K562 (cell line): Measurements from ENCODE around the gene NDN. TPM values are rescaled to one million over a fixed set of nuclear protein-coding genes. Genes with fewer than 3 reads are reported as not detected.

Source experiments
- ATAC-seq: fragments of 200-7000 bp; cut with Tn5 transposase; 3 replicates; pipeline ENCODE4 v1.9.1; 2020; ENCODE audit warnings: moderate library complexity
- BruUV-seq: library from RNA; stranded (reverse); fragments of 400-500 nt; replicated peaks from 2 replicates; lab custom pipeline; 2021; lab: Mats Ljungman, UMichigan
- CTCF ChIA-PET: fragments of 300-600 bp; formaldehyde crosslinking; extraction: SDS; loops from one replicate; lab custom pipeline; 2021; ENCODE audit warnings: low intra/inter-chr PET ratio; lab: Yijun Ruan, JAX
- POLR2A ChIA-PET: fragments of 300-600, 350-650 bp; sonication (Branson Sonifier 250); formaldehyde crosslinking; extraction: SDS; loops from one replicate; lab custom pipeline; 2021; ENCODE audit warnings: antibody characterized with exemption, inconsistent platforms; lab: Yijun Ruan, JAX
- DNase-seq, 4 experiments: peaks; one replicate each; pipeline versions ENCODE4 v3.0.0 to v3.0.0-alpha.2; 2011 to 2018; ENCODE audit warnings: low spot score in 3 of 4, mixed read lengths in 3 of 4; ENCODE audit errors: extremely low read depth in 1 of 4
- FAIRE-seq: peaks from 2 replicates; lab custom pipeline; 2011; peaks lifted over from hg19 to GRCh38; lab: Jason Lieb, UNC
- H2AFZ ChIP-seq: 2 replicates; pipeline ENCODE4 v1.6.0; 2011; ENCODE audit warnings: low read depth, low read length, control low read depth, inconsistent platforms
- H3K27ac ChIP-seq: fragments of 200-600 bp; 3 replicates; pipeline ENCODE4 v1.8.0; 2011; ENCODE audit warnings: low read depth, mild to moderate bottlenecking, control low read depth, inconsistent platforms, low read length, moderate library complexity, mixed read lengths; ENCODE audit errors: extremely low read depth
- H3K27me3 ChIP-seq, 2 experiments: fragments of 300-600 bp in 1 of 2; 2 replicates in 1 of 2; 3 replicates in 1 of 2; pipeline versions ENCODE4 v1.6.0 to v1.8.0; 2011; ENCODE audit warnings: inconsistent platforms in 2 of 2, low read length in 2 of 2, mild to moderate bottlenecking in 1 of 2, mixed read lengths in 1 of 2, moderate library complexity in 1 of 2; ENCODE audit not compliant: control insufficient read depth in 2 of 2, insufficient read depth in 2 of 2
- H3K36me3 ChIP-seq: fragments of 300-600 bp; 3 replicates; pipeline ENCODE4 v1.8.0; 2011; ENCODE audit warnings: mild to moderate bottlenecking, low read length, inconsistent platforms; ENCODE audit not compliant: control insufficient read depth, insufficient read depth
- H3K4me1 ChIP-seq, 2 experiments: fragments of 200-600 bp in 1 of 2; replicated peaks in 1 of 2; 2 replicates in 1 of 2; 3 replicates in 1 of 2; pipeline versions ENCODE4 v1.5.1 to v1.8.0; 2011; ENCODE audit warnings: inconsistent platforms in 2 of 2, low read length in 2 of 2, mild to moderate bottlenecking in 1 of 2, mixed read lengths in 1 of 2, moderate library complexity in 1 of 2; ENCODE audit not compliant: control insufficient read depth in 2 of 2, insufficient read depth in 2 of 2
- H3K4me2 ChIP-seq: 2 replicates; pipeline ENCODE4 v1.6.1; 2011; ENCODE audit warnings: low read length, control low read depth, inconsistent platforms, mixed read lengths; ENCODE audit not compliant: insufficient read depth
- H3K4me3 ChIP-seq: fragments of 200-600 bp; sonication (generic), shearing (Covaris generic); 2 replicates; pipeline ENCODE4 v1.5.1; 2016; ENCODE audit warnings: control low read depth, inconsistent platforms
- H3K79me2 ChIP-seq: fragments of 200-600 bp; 3 replicates; pipeline ENCODE4 v1.8.0; 2011; ENCODE audit warnings: low read length, inconsistent platforms; ENCODE audit not compliant: control insufficient read depth, insufficient read depth
- H3K9ac ChIP-seq, 2 experiments: 2 replicates each; pipeline versions ENCODE4 v1.6.0 to v1.6.1; 2011; ENCODE audit warnings: low read depth in 2 of 2, low read length in 2 of 2, control low read depth in 1 of 2, inconsistent platforms in 1 of 2, mild to moderate bottlenecking in 1 of 2, mixed read lengths in 1 of 2; ENCODE audit not compliant: insufficient read depth in 1 of 2
- H3K9me1 ChIP-seq: one replicate; pipeline ENCODE4 v1.6.0; 2011; ENCODE audit warnings: inconsistent platforms, mild to moderate bottlenecking, low read length, moderate library complexity; ENCODE audit not compliant: control insufficient read depth, insufficient read depth
- H3K9me3 ChIP-seq: replicated peaks from 2 replicates; pipeline ENCODE4 v1.5.1; 2011; ENCODE audit warnings: low read depth, low read length, inconsistent platforms; ENCODE audit not compliant: control insufficient read depth, insufficient read depth
- H4K20me1 ChIP-seq: replicated peaks from 2 replicates; pipeline ENCODE4 v1.6.1; 2011; ENCODE audit warnings: low read length, inconsistent platforms, mixed read lengths; ENCODE audit not compliant: control insufficient read depth, insufficient read depth
- FOXA1 ChIP-seq: fragments of 450-650 bp; IDR thresholded peaks from 2 replicates; pipeline ENCODE4 v1.6.1; 2016; ENCODE audit warnings: mild to moderate bottlenecking, borderline replicate concordance
- FOXJ3 ChIP-seq: sonication (generic); formaldehyde crosslinking; IDR thresholded peaks from 2 replicates; pipeline ENCODE4 v1.4.0; 2020; ENCODE audit warnings: mild to moderate bottlenecking, missing genetic modification reagents
- MAX ChIP-seq: sonication (generic); formaldehyde crosslinking; IDR thresholded peaks from 2 replicates; pipeline ENCODE4 v1.9.0; 2022; ENCODE audit warnings: mild to moderate bottlenecking, missing genetic modification reagents
- SRSF7 ChIP-seq: fragments of 200-400 bp; formaldehyde crosslinking; optimal IDR thresholded peaks from 2 replicates; pipeline ENCODE3; 2017; ENCODE audit warnings: mild to moderate bottlenecking, low read depth, low read length
- ZFX ChIP-seq: sonication (generic); formaldehyde crosslinking; IDR thresholded peaks from 2 replicates; pipeline ENCODE4 v1.8.0; 2022; ENCODE audit warnings: mild to moderate bottlenecking, missing genetic modification reagents, moderate library complexity
- ZNF134 ChIP-seq: fragments of 250-450 bp; sonication (Bioruptor Pico); conservative IDR thresholded peaks from 2 replicates; pipeline ENCODE4 v1.4.0; 2020
- WGBS: fragments of 100-300 bp; shearing (Covaris generic); methylation state at CpG from one replicate; pipeline ENCODE4 v1.1.6; 2016; ENCODE audit warnings: low coverage, mixed read lengths; ENCODE audit not compliant: insufficient coverage; ENCODE audit errors: missing lambda C conversion rate; 5-methylcytosine and 5-hydroxymethylcytosine counted together
- in situ Hi-C: fragments of 300-500 bp; cut with MboI; formaldehyde crosslinking; loops from 4 replicates; pipeline ENCODE4 v1.15.0; 2018; ENCODE audit warnings: inconsistent platforms, mixed read lengths
- intact Hi-C: fragments of 100-400 bp; cut with micrococcal nuclease; formaldehyde crosslinking; loops from 2 replicates; pipeline ENCODE4 v1.14.2; 2022
- polyA plus RNA-seq, 8 experiments: library from polyadenylated mRNA; depleted of rRNA in 4 of 8; stranded (reverse) in 5 of 8; unstranded in 3 of 8; fragments of >200 nt; fragmentation: Nextera tagmentation in 2 of 8; fragmentation: Illumina TruSeq in 1 of 8; extraction: Ambion mirVana in 2 of 8; extraction: Trizol in 1 of 8; gene quantifications; 2 replicates each; pipeline versions ENCODE4 v1.2.1 to v1.2.3, GENCODE V29; 2011 to 2014; ENCODE audit warnings: inconsistent platforms in 1 of 8, missing spikeins in 1 of 8
- total RNA-seq, 7 experiments: library from RNA; depleted of rRNA in 6 of 7; stranded (reverse); fragments of >200 nt in 6 of 7; fragmentation: Illumina TruSeq in 2 of 7; extraction: Trizol in 2 of 7; gene quantifications; 2 replicates each; pipeline versions ENCODE4 v1.2.1 to v1.2.3, GENCODE V29; 2011 to 2021; ENCODE audit warnings: low replicate concordance in 1 of 7

The NDN gene
- total and polyA plus RNA-seq, 9 of the 15 experiments (the other 6 are each of a cell fraction or from before 2014, with no cell fraction given) = 0.52 to 5.7 (median 2.1) TPM

- TF ChIP-seq MAX (CRISPR knock-in tag) = no peak
Measured at GRCh38 chr15:23648920-23649515, 38.1 kb downstream of the NDN start (continued).

- no peaks in the 10 kb centered on the region for H3K79me2 ChIP-seq
- TF ChIP-seq ZFX (CRISPR knock-in tag) (no peak), FOXA1 (no peak), FOXJ3 (CRISPR knock-in tag) (no peak), SRSF7 (no peak), ZNF134 (CRISPR knock-in tag) (no peak)
- H3K4me1 ChIP-seq = peaks cover 0 to 15% of the 10 kb centered on the region in 2 experiments; a peak in 2 of 5 replicates
- H3K27ac ChIP-seq = no peak within 1 kb of the TSS
- no peaks in the 10 kb centered on the region for H3K9me1 ChIP-seq
- H3K36me3 ChIP-seq = no peaks in the 10 kb centered on the region
- ATAC-seq = no peak
- no peaks in the 10 kb centered on the region for H4K20me1 ChIP-seq
- H3K27me3 ChIP-seq = peaks cover 0 to 26% of the 10 kb centered on the region in 2 experiments; a peak in 2 of 5 replicates
- POLR2A ChIA-PET = no interaction called here
- H3K4me3 ChIP-seq = no peak within 1 kb of the TSS
- BruUV-seq = no TSS peak
- CTCF ChIA-PET = interaction anchor here (0.6 to 1.0 kb wide), 2 partner anchors 1709 to 1854 kb away, joined by 3 read pairs; no protein-coding TSS in a partner anchor
- no peak for FAIRE-seq
- in situ Hi-C loops = loop anchor here (10.0 kb wide), 1 partner anchor 217 kb away; no protein-coding TSS in a partner anchor
- H2AFZ ChIP-seq = no peak within 1 kb of the TSS
- H3K9me3 ChIP-seq = no peaks in the 10 kb centered on the region
- DNase-seq = no peak
- intact Hi-C loops = loop anchor here (10.0 kb wide), 1 partner anchor 1857 kb away; no protein-coding TSS in a partner anchor
- 3% methylated on average over 28 of the region's 37 CpGs for WGBS
- no peak within 1 kb of the TSS; a peak in 1 of 4 replicates for H3K9ac ChIP-seq
- no peak within 1 kb of the TSS for H3K4me2 ChIP-seq
Measured at GRCh38 chr15:23647421-23648370, 39.4 kb downstream of the NDN start, which contains the start of gene MAGEL2. Gene MAGEL2 (minus strand): TSS chr15:23647867. CDS start chr15:23647742, 125 bp downstream.
